Endothelial cell of umbilical vein (primary cell): ENCODE data around the gene SMPDL3B. TPM values are rescaled to one million over a fixed set of nuclear protein-coding genes. Genes with fewer than 3 reads are reported as not detected.

Experiments
- BruUV-seq: library from RNA; stranded (reverse); fragments of 400-500 nt; replicated peaks from 2 replicates; lab custom pipeline; 2021; lab: Mats Ljungman, UMichigan
- CTCF ChIA-PET: fragments of 300-600, 350-600 bp; sonication (Branson Sonifier 250); formaldehyde crosslinking; loops from one replicate; lab custom pipeline; 2021; ENCODE audit warnings: antibody characterized with exemption, inconsistent platforms; lab: Charles Lee
- POLR2A ChIA-PET: fragments of 300-600, 350-600 bp; sonication (Branson Sonifier 250); formaldehyde crosslinking; loops from one replicate; lab custom pipeline; 2021; ENCODE audit warnings: antibody characterized with exemption, inconsistent platforms; lab: Charles Lee
- DNase-seq: peaks from one replicate; pipeline ENCODE4 v3.0.0-alpha.2; 2011; ENCODE audit warnings: low read depth, low spot score
- FAIRE-seq: peaks from 2 replicates; lab custom pipeline; 2011; peaks lifted over from hg19 to GRCh38; lab: Jason Lieb, UNC
- H2AFZ ChIP-seq: 2 replicates; pipeline ENCODE4 v1.6.0; 2012; ENCODE audit warnings: low read depth, low read length, control low read depth, inconsistent platforms
- H3K27ac ChIP-seq: 2 replicates; pipeline ENCODE4 v1.5.1; 2011; ENCODE audit warnings: low read depth, mild to moderate bottlenecking, control low read depth, low read length, moderate library complexity; ENCODE audit not compliant: insufficient read depth
- H3K27me3 ChIP-seq, 2 experiments: 2 replicates each; pipeline versions ENCODE4 v1.6.0 to v1.6.1; 2011; ENCODE audit warnings: low read length in 2 of 2, mixed read lengths in 1 of 2; ENCODE audit not compliant: control insufficient read depth in 2 of 2, insufficient read depth in 2 of 2
- H3K36me3 ChIP-seq, 2 experiments: 2 replicates in 1 of 2; 3 replicates in 1 of 2; pipeline ENCODE4 v1.5.1; 2011; ENCODE audit warnings: low read length in 2 of 2, mild to moderate bottlenecking in 1 of 2, moderate library complexity in 1 of 2; ENCODE audit not compliant: control insufficient read depth in 2 of 2, insufficient read depth in 2 of 2; ENCODE audit errors: extremely low read depth in 1 of 2
- H3K4me1 ChIP-seq: 3 replicates; pipeline ENCODE4 v1.5.1; 2011; ENCODE audit warnings: mild to moderate bottlenecking, low read length; ENCODE audit not compliant: control insufficient read depth, insufficient read depth; ENCODE audit errors: extremely low read depth
- H3K4me2 ChIP-seq: 2 replicates; pipeline ENCODE4 v1.6.1; 2011; ENCODE audit warnings: low read length, control low read depth, mixed read lengths; ENCODE audit not compliant: insufficient read depth
- H3K4me3 ChIP-seq, 3 experiments: fragments of 200-600 bp in 1 of 3; sonication (generic), shearing (Covaris generic) in 1 of 3; replicated peaks in 1 of 3; 2 replicates each; pipeline ENCODE4 v1.5.1; 2011 to 2016; ENCODE audit warnings: control low read depth in 3 of 3, low read length in 3 of 3, mild to moderate bottlenecking in 2 of 3, inconsistent platforms in 1 of 3, low read depth in 1 of 3, moderate library complexity in 1 of 3; ENCODE audit not compliant: insufficient read depth in 1 of 3
- H3K79me2 ChIP-seq: 2 replicates; pipeline ENCODE4 v1.6.0; 2012; ENCODE audit warnings: low read length, inconsistent platforms; ENCODE audit not compliant: control insufficient read depth, insufficient read depth
- H3K9ac ChIP-seq: replicated peaks from 2 replicates; pipeline ENCODE3; 2011; ENCODE audit warnings: low read length, control low read depth; ENCODE audit not compliant: insufficient read depth; ENCODE audit errors: extremely low read depth
- H3K9me1 ChIP-seq: replicated peaks from 3 replicates; pipeline ENCODE4 v1.6.0; 2011; ENCODE audit warnings: mild to moderate bottlenecking, low read length; ENCODE audit not compliant: control insufficient read depth, insufficient read depth; ENCODE audit errors: extremely low read depth
- H3K9me3 ChIP-seq: replicated peaks from 2 replicates; pipeline ENCODE4 v1.5.1; 2012; ENCODE audit warnings: low read length, inconsistent platforms; ENCODE audit not compliant: control insufficient read depth, insufficient read depth
- H4K20me1 ChIP-seq: replicated peaks from 2 replicates; pipeline ENCODE3; 2011; ENCODE audit warnings: mild to moderate bottlenecking, low read length; ENCODE audit not compliant: control insufficient read depth, insufficient read depth; ENCODE audit errors: extremely low read depth
- CTCF ChIP-seq, 2 donors: IDR thresholded peaks; 1 replicate in 1 of 2; 2 replicates in 1 of 2; pipeline ENCODE4 v1.5.1; 2011; ENCODE audit warnings: low read length in 2 of 2, mild to moderate bottlenecking in 2 of 2, moderate library complexity in 2 of 2, control low read depth in 1 of 2, inconsistent platforms in 1 of 2, low read depth in 1 of 2; ENCODE audit not compliant: insufficient read depth in 1 of 2; ENCODE audit errors: extremely low read depth in 1 of 2
- EZH2 ChIP-seq: IDR thresholded peaks from 2 replicates; pipeline ENCODE4 v1.6.1; 2012; ENCODE audit warnings: borderline replicate concordance, low read depth, mild to moderate bottlenecking, moderate library complexity, low read length, inconsistent platforms; ENCODE audit not compliant: severe bottlenecking
- FOS ChIP-seq: IDR thresholded peaks from 2 replicates; pipeline ENCODE4 v1.6.1; 2011; ENCODE audit warnings: mild to moderate bottlenecking, low read length, moderate library complexity, borderline replicate concordance; ENCODE audit not compliant: insufficient read depth
- GATA2 ChIP-seq: IDR thresholded peaks from 2 replicates; pipeline ENCODE4 v1.7.0; 2011; ENCODE audit warnings: low read depth, mild to moderate bottlenecking, moderate library complexity, mixed read lengths, low read length; ENCODE audit not compliant: insufficient read length, insufficient read depth
- MAX ChIP-seq: IDR thresholded peaks from 2 replicates; pipeline ENCODE4 v1.6.1; 2011; ENCODE audit not compliant: insufficient read depth, insufficient read length
- MYC ChIP-seq: IDR thresholded peaks from one replicate; pipeline ENCODE4 v1.6.1; 2011; ENCODE audit warnings: mild to moderate bottlenecking, low read depth, low read length
- POLR2A ChIP-seq: IDR thresholded peaks from 2 replicates; pipeline ENCODE4 v1.6.1; 2012; ENCODE audit warnings: low read depth, mild to moderate bottlenecking, control low read depth, low read length
- POLR2AphosphoS5 ChIP-seq: IDR thresholded peaks from 2 replicates; pipeline ENCODE4 v1.6.1; 2012; ENCODE audit warnings: low read depth, mild to moderate bottlenecking, control low read depth, low read length, moderate library complexity; ENCODE audit not compliant: insufficient read depth
- dilution Hi-C: fragments of 300-500 bp; cut with MboI; formaldehyde crosslinking; loops from one replicate; pipeline ENCODE4 v1.15.0; 2019; ENCODE audit warnings: low sequenced_read_pairs; ENCODE audit not compliant: extremely low pct_ligation_motif_present
- intact Hi-C: fragments of 100-400 bp; cut with micrococcal nuclease; formaldehyde crosslinking; loops from one replicate; pipeline ENCODE4 v1.10.0; 2022
- polyA plus RNA-seq, 4 experiments: library from polyadenylated mRNA; depleted of rRNA in 3 of 4; stranded (reverse) in 3 of 4; unstranded in 1 of 4; fragments of >200 nt; gene quantifications; 2 replicates each; pipeline versions ENCODE4 v1.2.1 to v1.2.3, GENCODE V29; 2011 to 2012; ENCODE audit warnings: missing spikeins in 1 of 4
- total RNA-seq: library from RNA; stranded (reverse); gene quantifications from 2 replicates; pipeline ENCODE4 v1.2.3, GENCODE V29; 2021

The SMPDL3B gene
- total and polyA plus RNA-seq, 2 donors (not counting 3 experiments of a cell fraction or from before 2014, with no cell fraction given) = 1.3 TPM; not detected in 1

GRCh38 chr1:27894521-27894920 is 40.3 kb upstream of the SMPDL3B start:
- Histone ChIP-seq H3K4me1 (no peaks in the 10 kb centered on the region), H3K79me2 (no peaks in the 10 kb centered on the region), H3K9me1 (no peaks in the 10 kb centered on the region), H2AFZ (no peak overlapping the region), H3K4me3 (no peak overlapping the region), H3K27ac (no peak overlapping the region), H3K36me3 (peaks cover 18% of the 10 kb centered on the region in 2 experiments), H3K4me2 (no peak overlapping the region), H3K27me3 (no peaks in the 10 kb centered on the region), H3K9ac (no peak overlapping the region), H3K9me3 (no peaks in the 10 kb centered on the region), H4K20me1 (no peaks in the 10 kb centered on the region)
- DNase-seq (no peak), FAIRE-seq (no peak)
- dilution Hi-C loops = no loop called here
- ChIA-PET CTCF (interaction anchor here (1.5 kb wide), 1 partner anchor 37 kb away, joined by 6 read pairs; no protein-coding TSS in a partner anchor), POLR2A (no interaction called here)
- intact Hi-C loops = no loop called here
- no TSS peak for BruUV-seq
- no peak for TF ChIP-seq GATA2
- no peak for TF ChIP-seq POLR2AphosphoS5
- TF ChIP-seq CTCF (IDR thresholded peaks at IDR 0.05; ENCODE audit: extremely low read depth in 1 of 2, insufficient read depth in 1 of 2, low read depth in 1 of 2, low read length in 2 of 2) = no peak
- TF ChIP-seq MAX = no peak
- no peak for TF ChIP-seq EZH2
- no peak for TF ChIP-seq MYC
- TF ChIP-seq FOS = no peak
- no peak for TF ChIP-seq POLR2A
